Panc1 (cell line): ENCODE measurements around the gene SESN1.

Source experiments
- TCF7L2 ChIP-seq: IDR thresholded peaks from 2 replicates; pipeline ENCODE4 v1.6.1; 2011; ENCODE audit warnings: mild to moderate bottlenecking, low read depth, low read length, inconsistent platforms
- TF ChIP-seq, protein P1 (sequence below): fragments of 450-650 bp; IDR thresholded peaks from 2 replicates; pipeline ENCODE4 v1.5.1; 2017; ENCODE audit warnings: mild to moderate bottlenecking
- TF ChIP-seq, protein P2 (sequence below), 2 experiments: IDR thresholded peaks; 2 replicates each; pipeline ENCODE4 v1.6.1; 2011 to 2012; ENCODE audit warnings: low read depth in 2 of 2, control low read depth in 1 of 2, low read length in 1 of 2, mild to moderate bottlenecking in 1 of 2, moderate library complexity in 1 of 2; ENCODE audit not compliant: insufficient read depth in 1 of 2

DNA sequence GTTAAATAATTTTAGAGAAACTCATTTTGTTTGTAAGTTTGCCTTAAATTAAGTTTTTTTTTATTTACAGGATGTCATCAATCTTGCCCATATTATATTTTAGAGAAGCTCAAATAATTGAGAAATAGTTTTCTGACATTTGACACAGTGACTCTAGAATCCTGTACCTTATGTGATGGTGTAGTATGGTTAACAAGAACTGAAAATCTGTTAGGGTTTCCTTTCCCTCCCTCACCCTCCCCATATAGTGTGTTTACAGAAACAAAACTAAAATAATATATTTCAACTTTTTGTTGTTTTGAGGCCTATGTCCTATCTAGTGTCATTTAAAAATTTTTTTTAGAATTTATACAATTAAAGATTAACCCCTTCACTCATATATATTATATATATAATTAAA is 91.8 kb downstream of the SESN1 start:
- TF ChIP-seq, protein P1, sequence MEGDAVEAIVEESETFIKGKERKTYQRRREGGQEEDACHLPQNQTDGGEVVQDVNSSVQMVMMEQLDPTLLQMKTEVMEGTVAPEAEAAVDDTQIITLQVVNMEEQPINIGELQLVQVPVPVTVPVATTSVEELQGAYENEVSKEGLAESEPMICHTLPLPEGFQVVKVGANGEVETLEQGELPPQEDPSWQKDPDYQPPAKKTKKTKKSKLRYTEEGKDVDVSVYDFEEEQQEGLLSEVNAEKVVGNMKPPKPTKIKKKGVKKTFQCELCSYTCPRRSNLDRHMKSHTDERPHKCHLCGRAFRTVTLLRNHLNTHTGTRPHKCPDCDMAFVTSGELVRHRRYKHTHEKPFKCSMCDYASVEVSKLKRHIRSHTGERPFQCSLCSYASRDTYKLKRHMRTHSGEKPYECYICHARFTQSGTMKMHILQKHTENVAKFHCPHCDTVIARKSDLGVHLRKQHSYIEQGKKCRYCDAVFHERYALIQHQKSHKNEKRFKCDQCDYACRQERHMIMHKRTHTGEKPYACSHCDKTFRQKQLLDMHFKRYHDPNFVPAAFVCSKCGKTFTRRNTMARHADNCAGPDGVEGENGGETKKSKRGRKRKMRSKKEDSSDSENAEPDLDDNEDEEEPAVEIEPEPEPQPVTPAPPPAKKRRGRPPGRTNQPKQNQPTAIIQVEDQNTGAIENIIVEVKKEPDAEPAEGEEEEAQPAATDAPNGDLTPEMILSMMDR, result no peak
- no peak for TF ChIP-seq TCF7L2
- TF ChIP-seq, protein P2, sequence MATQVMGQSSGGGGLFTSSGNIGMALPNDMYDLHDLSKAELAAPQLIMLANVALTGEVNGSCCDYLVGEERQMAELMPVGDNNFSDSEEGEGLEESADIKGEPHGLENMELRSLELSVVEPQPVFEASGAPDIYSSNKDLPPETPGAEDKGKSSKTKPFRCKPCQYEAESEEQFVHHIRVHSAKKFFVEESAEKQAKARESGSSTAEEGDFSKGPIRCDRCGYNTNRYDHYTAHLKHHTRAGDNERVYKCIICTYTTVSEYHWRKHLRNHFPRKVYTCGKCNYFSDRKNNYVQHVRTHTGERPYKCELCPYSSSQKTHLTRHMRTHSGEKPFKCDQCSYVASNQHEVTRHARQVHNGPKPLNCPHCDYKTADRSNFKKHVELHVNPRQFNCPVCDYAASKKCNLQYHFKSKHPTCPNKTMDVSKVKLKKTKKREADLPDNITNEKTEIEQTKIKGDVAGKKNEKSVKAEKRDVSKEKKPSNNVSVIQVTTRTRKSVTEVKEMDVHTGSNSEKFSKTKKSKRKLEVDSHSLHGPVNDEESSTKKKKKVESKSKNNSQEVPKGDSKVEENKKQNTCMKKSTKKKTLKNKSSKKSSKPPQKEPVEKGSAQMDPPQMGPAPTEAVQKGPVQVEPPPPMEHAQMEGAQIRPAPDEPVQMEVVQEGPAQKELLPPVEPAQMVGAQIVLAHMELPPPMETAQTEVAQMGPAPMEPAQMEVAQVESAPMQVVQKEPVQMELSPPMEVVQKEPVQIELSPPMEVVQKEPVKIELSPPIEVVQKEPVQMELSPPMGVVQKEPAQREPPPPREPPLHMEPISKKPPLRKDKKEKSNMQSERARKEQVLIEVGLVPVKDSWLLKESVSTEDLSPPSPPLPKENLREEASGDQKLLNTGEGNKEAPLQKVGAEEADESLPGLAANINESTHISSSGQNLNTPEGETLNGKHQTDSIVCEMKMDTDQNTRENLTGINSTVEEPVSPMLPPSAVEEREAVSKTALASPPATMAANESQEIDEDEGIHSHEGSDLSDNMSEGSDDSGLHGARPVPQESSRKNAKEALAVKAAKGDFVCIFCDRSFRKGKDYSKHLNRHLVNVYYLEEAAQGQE (IDR thresholded peaks at IDR 0.05; ENCODE audit: insufficient read depth in 1 of 2, low read depth in 2 of 2, low read length in 1 of 2), result no peak
